Vagina (tissue), 2 donors: ENCODE results near the gene FABP7. TPM values are rescaled to one million over a fixed set of nuclear protein-coding genes. Genes with fewer than 3 reads are reported as not detected.

Experiments used
- DNase-seq, 2 donors: peaks; one replicate each; pipeline ENCODE4 v3.0.0-alpha.2; 2017; ENCODE audit errors: extremely low spot score in 2 of 2
- H3K27ac ChIP-seq: fragments of 200-600 bp; sonication (generic); one replicate; pipeline ENCODE4 v1.5.1; 2019
- H3K27me3 ChIP-seq: fragments of 200-600 bp; sonication (generic); one replicate; pipeline ENCODE4 v1.5.1; 2019
- H3K36me3 ChIP-seq, 2 donors: fragments of 200-600 bp; sonication (generic); one replicate each; pipeline ENCODE4 v1.5.1; 2017 to 2019
- H3K4me1 ChIP-seq: fragments of 200-600 bp; sonication (generic); one replicate; pipeline ENCODE4 v1.5.1; 2019
- H3K4me3 ChIP-seq, 2 donors: fragments of 200-600 bp; sonication (generic); 1 replicate in 1 of 2; 2 replicates in 1 of 2; pipeline ENCODE4 v1.5.1; 2016 to 2019
- H3K9me3 ChIP-seq: fragments of 200-600 bp; sonication (generic); one replicate; pipeline ENCODE4 v1.5.1; 2019
- CTCF ChIP-seq, 3 experiments: fragments of 450-650 bp in 2 of 3; fragments of 200-600 bp in 1 of 3; sonication (generic) in 1 of 3; IDR thresholded peaks; one replicate each; pipeline ENCODE4 v1.5.1; 2017 to 2019; ENCODE audit warnings: antibody characterized with exemption in 3 of 3, mild to moderate bottlenecking in 2 of 3, moderate library complexity in 2 of 3
- POLR2A ChIP-seq, 2 donors: fragments of 450-650 bp; IDR thresholded peaks; one replicate each; pipeline ENCODE4 v1.6.1; 2017; ENCODE audit warnings: antibody characterized with exemption in 2 of 2, mild to moderate bottlenecking in 2 of 2, moderate library complexity in 2 of 2
- POLR2AphosphoS5 ChIP-seq, 2 donors: sonication (generic); formaldehyde crosslinking; IDR thresholded peaks; one replicate each; pipeline ENCODE4 v1.9.0; 2017; ENCODE audit warnings: antibody characterized with exemption in 2 of 2, mild to moderate bottlenecking in 2 of 2, low read depth in 1 of 2; ENCODE audit not compliant: insufficient read depth in 1 of 2
- intact Hi-C: fragments of 100-400 bp; cut with DNase I; formaldehyde crosslinking; loops from one replicate; pipeline ENCODE4 v1.15.1; 2023
- total RNA-seq: library from RNA; depleted of rRNA; stranded (reverse); fragments of >200 nt; gene quantifications from one replicate; pipeline ENCODE4 v1.2.3, GENCODE V29; 2016

Gene FABP7
- total RNA-seq, 1 donor from 2014 or later, result not detected

DNA sequence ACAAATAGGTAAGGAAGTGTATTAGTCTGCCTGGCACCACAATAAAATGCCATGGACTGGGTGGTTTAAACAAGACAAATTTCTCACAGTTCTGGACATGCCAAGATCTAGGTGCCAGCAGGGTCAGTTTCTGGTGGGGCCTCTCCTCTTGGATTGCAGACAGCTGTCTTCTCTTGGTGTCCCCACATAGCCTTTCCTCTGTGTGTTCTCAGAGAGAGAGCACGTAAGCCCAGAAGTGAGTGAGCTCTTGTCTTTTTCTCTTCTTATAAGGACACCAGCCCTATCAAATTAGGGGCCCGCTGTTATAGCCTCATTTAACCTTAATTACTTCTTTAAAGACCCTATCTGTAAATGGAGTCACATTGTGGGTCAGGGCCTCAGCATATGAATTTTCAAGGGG is 37.8 kb downstream of the FABP7 start:
- no peaks in the 10 kb centered on the region for H3K27me3 ChIP-seq
- no peak for DNase-seq
- no peak overlapping the region for H3K4me3 ChIP-seq
- no peak overlapping the region for H3K27ac ChIP-seq
- no peaks in the 10 kb centered on the region for H3K36me3 ChIP-seq
- no peaks in the 10 kb centered on the region for H3K4me1 ChIP-seq
- TF ChIP-seq CTCF (IDR thresholded peaks at IDR 0.05) (no peak), POLR2A (IDR thresholded peaks at IDR 0.05) (no peak), POLR2AphosphoS5 (IDR thresholded peaks at IDR 0.05; ENCODE audit: insufficient read depth in 1 of 2, low read depth in 1 of 2) (no peak)
- no peaks in the 10 kb centered on the region for H3K9me3 ChIP-seq
- intact Hi-C loops, result no loop called here

DNA sequence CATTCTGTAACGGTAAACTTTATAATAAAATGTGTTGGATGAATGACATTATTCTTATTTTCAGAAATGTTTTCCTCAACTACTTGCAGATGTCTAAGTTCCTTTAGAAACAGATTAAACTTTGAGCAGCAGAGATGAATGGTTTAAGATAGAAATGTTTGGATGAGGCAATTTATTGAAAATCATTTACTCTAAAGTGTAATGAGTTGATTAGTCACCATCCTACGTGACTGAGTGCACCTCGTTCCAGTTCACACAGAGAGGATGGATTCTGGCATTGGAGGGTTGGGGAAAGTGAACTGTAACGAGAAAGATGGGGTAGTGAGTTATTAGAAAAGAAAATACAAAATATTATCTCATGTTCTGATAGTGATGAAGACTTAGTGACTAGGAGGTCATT is 38.2 kb downstream of the FABP7 start:
- TF ChIP-seq POLR2A (IDR thresholded peaks at IDR 0.05) (no peak), POLR2AphosphoS5 (IDR thresholded peaks at IDR 0.05; ENCODE audit: insufficient read depth in 1 of 2, low read depth in 1 of 2) (no peak), CTCF (IDR thresholded peaks at IDR 0.05) (no peak)
- intact Hi-C loops, result no loop called here

GRCh38 chr6:122818866-122819265 is 39.4 kb downstream of the FABP7 start:
- DNase-seq, result no peak
- Histone ChIP-seq H3K4me1 (no peaks in the 10 kb centered on the region), H3K9me3 (no peaks in the 10 kb centered on the region), H3K27ac (no peak overlapping the region), H3K27me3 (no peaks in the 10 kb centered on the region), H3K4me3 (no peak overlapping the region), H3K36me3 (no peaks in the 10 kb centered on the region)
- intact Hi-C loops, result no loop called here
- TF ChIP-seq POLR2AphosphoS5 (IDR thresholded peaks at IDR 0.05; ENCODE audit: insufficient read depth in 1 of 2, low read depth in 1 of 2), result no peak
- no peak for TF ChIP-seq CTCF (IDR thresholded peaks at IDR 0.05)
- no peak for TF ChIP-seq POLR2A (IDR thresholded peaks at IDR 0.05)

More for the DNA sequence above, 38.2 kb downstream of the FABP7 start:
- no peak overlapping the region for H3K27ac ChIP-seq
- no peak overlapping the region for H3K4me3 ChIP-seq
- no peak for DNase-seq
- H3K4me1 ChIP-seq, result no peaks in the 10 kb centered on the region
- H3K36me3 ChIP-seq, result no peaks in the 10 kb centered on the region
- H3K9me3 ChIP-seq, result no peaks in the 10 kb centered on the region
- no peaks in the 10 kb centered on the region for H3K27me3 ChIP-seq

GRCh38 chr6:122821095-122821494 is 41.6 kb downstream of the FABP7 start:
- no peak for TF ChIP-seq CTCF (IDR thresholded peaks at IDR 0.05)
- no peak for TF ChIP-seq POLR2AphosphoS5 (IDR thresholded peaks at IDR 0.05; ENCODE audit: insufficient read depth in 1 of 2, low read depth in 1 of 2)
- TF ChIP-seq POLR2A (IDR thresholded peaks at IDR 0.05), result no peak
- H3K27ac ChIP-seq, result no peak overlapping the region
- no peak overlapping the region for H3K4me3 ChIP-seq
- no peaks in the 10 kb centered on the region for H3K9me3 ChIP-seq
- H3K4me1 ChIP-seq, result no peaks in the 10 kb centered on the region
- H3K36me3 ChIP-seq, result no peaks in the 10 kb centered on the region
- intact Hi-C loops, result no loop called here
- no peak for DNase-seq
- H3K27me3 ChIP-seq, result no peaks in the 10 kb centered on the region

- no peak overlapping the region for H3K4me3 ChIP-seq
- no peaks in the 10 kb centered on the region for H3K9me3 ChIP-seq
- H3K36me3 ChIP-seq, result no peaks in the 10 kb centered on the region
- H3K27ac ChIP-seq, result no peak overlapping the region
- no peak for DNase-seq
- H3K27me3 ChIP-seq, result no peaks in the 10 kb centered on the region
- H3K4me1 ChIP-seq, result no peaks in the 10 kb centered on the region
- TF ChIP-seq POLR2A (IDR thresholded peaks at IDR 0.05) (no peak), POLR2AphosphoS5 (IDR thresholded peaks at IDR 0.05; ENCODE audit: insufficient read depth in 1 of 2, low read depth in 1 of 2) (no peak), CTCF (IDR thresholded peaks at IDR 0.05) (no peak)
- intact Hi-C loops, result no loop called here
Observed at GRCh38 chr6:122825163-122825562, 45.6 kb downstream of the FABP7 start.
